HG03039 (cell line): ENCODE measurements around the gene PRKAG2.
"Not testable (repeated sequence)": the region's sequence is repeated elsewhere in the genome, so short reads cannot be mapped to it uniquely, and the experiment has no call there.

Experiments used
- ATAC-seq: cut with Tn5 transposase; IDR thresholded peaks from one replicate; pipeline ENCODE4 v1.9.1; 2021; ENCODE audit warnings: mild to moderate bottlenecking, moderate library complexity; ENCODE audit not compliant: unreplicated experiment

The PRKAG2 gene

GRCh38 chr7:151837285-151838042 lies 39.5 kb downstream of the PRKAG2 start:
- no peak for ATAC-seq

DNA sequence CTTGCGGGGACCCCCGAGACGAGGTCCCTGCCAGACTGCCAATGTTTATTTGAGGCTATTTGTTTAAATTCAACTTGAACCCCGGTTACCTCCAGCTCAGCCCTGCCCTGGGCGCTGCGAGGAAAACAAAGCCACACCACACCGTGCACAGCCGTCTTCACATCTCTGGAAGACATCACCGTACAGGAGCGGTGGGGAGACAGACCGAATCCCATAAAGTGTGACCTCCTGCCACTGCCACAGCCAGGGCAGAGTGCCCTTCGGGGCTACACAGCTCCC lies 40.0 kb downstream of the PRKAG2 start:
- no peak for ATAC-seq

GRCh38 chr7:151836191-151836926 lies 40.6 kb downstream of the PRKAG2 start:
- no peak for ATAC-seq

- ATAC-seq: no peak
These were observed 41.3 kb downstream of the PRKAG2 start for GRCh38 chr7:151835636-151836035.

- ATAC-seq: no peak
These were observed 42.5 kb downstream of the PRKAG2 start for GRCh38 chr7:151834271-151835035.

DNA sequence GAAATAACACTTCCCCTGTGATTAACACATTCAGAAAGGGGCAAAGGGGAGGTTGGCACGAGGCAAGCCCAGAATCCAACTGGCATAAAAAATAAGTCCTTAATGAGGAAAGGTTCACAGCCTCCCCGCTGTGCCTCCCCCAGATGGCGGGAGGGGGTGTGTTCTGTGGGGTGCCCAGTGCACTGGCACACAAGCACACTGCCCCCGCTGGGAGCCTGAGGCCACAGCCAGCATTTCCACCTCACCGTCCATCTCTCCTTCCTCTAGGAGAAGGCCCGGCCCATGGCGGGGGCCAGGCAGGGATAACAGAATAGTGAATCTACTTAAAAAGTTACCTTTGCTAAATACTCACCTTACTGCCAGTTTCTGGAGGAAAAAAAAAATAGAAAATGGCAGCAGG lies 43.2 kb downstream of the PRKAG2 start:
- ATAC-seq: no peak

DNA sequence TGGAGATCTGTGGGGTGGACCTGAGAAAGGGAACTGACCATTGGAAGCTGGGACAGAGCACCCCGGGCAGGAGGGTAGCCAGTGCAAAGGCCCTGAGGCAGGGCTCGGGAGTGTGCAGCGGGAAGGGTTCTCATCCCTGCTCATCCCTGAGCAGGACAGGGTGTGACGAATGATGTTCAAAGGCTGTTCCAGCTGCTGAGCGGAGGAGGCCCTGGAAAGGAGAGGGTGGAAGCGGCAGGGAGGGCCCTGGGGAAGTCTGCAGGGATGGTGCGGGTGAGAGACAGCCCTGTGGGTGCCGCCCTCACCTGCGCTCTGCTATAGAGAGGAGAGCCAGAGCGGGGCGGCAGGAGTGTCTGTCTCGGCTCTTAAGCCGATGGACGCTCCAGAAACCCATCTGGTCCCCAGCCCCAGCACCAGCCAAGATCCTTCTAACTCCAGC lies 43.7 kb downstream of the PRKAG2 start:
- no peak for ATAC-seq

DNA sequence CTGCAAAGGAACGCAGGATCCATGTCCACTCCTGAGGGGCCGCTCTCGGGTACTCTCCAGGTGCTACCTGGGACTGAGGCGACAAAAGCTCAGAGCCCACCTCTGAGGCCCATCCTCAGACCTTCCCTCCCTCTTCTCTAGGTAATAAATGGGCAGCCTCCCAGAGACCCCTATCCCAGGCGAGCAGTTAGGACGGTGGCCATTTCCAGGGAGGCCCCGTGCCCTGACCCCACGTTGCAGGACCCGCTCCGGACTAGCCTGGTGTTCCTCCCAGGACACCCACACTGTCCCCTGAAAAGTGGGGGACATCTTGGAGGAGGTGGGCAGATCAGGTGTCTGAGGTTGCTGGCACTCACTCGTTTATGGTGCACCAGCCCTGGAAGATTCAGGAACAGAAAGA lies 44.3 kb downstream of the PRKAG2 start:
- ATAC-seq: no peak

DNA sequence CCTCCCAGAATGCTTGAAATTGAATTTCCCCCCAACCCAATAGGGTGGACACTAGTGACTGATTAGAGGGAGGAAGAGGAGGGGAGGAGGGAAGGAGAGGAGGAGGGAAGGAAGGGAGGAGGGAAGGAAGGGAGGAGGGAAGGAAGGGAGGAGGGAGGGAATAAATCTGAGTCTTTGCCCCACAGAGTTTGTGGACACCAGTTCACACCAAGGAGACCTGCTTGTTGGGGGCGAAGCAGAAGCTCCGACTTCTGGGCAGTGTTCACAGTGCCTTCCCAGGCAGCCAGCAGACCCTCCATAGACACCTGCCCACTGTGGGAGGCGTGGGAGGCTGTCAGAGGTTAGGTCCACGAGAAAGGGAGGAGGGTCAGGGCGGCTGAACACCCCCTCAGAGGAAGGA lies 44.8 kb downstream of the PRKAG2 start:
- ATAC-seq: no peak

- no peak for ATAC-seq
These were observed 45.3 kb downstream of the PRKAG2 start for GRCh38 chr7:151831606-151832005.

- ATAC-seq: no peak
These were observed 46.6 kb downstream of the PRKAG2 start for GRCh38 chr7:151830121-151830830.

DNA sequence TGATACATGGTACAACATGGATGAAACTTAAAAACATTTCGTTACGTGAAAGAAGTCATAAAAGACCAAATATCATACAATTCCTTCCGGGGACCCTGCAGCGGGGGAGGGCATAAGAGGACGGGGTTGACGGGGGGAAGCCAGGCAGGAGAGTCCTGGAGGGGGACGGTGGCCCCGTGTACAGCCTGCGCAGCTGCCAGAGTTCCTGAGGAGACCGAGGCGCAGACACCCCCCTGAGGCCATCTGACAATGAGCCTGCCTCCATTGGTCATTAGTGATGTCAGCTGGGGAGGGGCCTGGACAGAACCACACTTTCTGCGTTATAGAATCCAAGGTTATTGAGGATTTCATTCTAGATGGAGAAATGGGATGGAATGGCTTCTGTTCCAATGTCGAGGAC lies 47.2 kb downstream of the PRKAG2 start:
- no peak for ATAC-seq

- ATAC-seq: no peak
These were observed 49.3 kb downstream of the PRKAG2 start for GRCh38 chr7:151827620-151828019.

GRCh38 chr7:151826316-151826715 lies 50.6 kb downstream of the PRKAG2 start:
- not testable (repeated sequence) for ATAC-seq

DNA sequence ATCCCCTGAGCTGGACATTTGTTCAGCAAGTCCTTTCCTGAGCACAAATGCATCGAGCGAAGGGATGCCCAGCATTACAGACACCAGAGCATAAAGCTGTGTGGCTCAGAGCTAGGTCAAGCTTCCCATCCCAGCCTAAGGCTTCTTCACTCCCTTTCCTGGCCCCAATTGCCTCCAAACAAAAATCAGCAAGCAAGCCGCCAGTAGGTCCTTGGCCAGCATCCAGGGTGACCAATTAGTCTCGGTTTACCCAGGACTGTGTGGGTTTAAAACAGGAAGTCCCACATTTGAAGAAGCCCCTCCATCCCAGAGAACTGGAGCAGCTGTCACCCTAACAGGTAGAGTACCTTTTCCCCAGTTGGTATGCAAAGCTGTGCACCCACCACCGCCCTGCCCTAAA lies 51.2 kb downstream of the PRKAG2 start:
- ATAC-seq: no peak

- no peak for ATAC-seq
These were observed 52.5 kb downstream of the PRKAG2 start for GRCh38 chr7:151824373-151824933.

DNA sequence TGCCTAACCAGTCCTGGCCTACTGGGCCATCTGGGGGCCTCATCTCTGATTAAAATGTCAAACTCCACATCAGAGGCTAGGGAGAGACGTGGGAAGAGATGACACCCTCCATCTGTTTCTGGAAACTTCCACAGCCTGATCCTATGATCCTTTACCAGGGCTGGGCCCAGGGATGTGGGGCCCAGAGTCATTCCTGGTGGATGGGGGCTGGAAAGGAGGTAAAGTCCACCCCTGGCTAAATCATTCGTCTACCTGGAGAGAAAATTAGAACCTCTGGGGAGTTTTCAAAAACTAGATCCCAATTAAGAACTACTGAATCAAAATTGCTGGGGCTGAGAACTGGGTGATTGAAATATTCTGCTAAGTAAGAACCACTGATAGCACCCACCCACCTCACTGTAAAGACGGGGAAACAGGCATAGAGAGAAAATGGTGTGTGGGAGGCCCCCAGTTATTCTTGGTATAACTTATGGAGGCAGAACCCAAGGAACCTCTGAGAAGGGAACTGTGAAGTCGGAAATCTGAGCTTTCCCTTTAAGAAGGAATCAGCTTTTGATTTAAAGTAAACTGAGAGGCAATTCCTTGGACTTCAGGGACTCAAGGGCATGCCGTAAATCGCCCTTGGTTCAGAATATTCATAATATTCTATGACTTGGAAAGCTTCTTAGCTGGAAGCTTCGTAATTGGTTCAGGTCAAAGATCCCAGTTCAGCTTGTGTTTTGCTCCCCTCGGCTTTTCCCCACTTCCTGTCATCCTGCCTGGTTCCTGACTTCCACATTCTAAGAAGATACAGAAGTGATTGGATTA lies 53.1 kb downstream of the PRKAG2 start:
- ATAC-seq: no peak

GRCh38 chr7:151822541-151823181 lies 54.3 kb downstream of the PRKAG2 start:
- no peak for ATAC-seq

GRCh38 chr7:151821806-151822540 lies 54.9 kb downstream of the PRKAG2 start:
- no peak for ATAC-seq
